GM19035 (cell line): ENCODE data around the gene COL4A2.

Source experiments
- ATAC-seq: cut with Tn5 transposase; IDR thresholded peaks from one replicate; pipeline ENCODE4 v1.9.1; 2021; ENCODE audit not compliant: unreplicated experiment

The COL4A2 gene

GRCh38 chr13:110306960-110307766 lies at the start of gene COL4A2, which contains the start of gene COL4A1:
Gene COL4A2, plus strand, starts transcription at chr13:110307284. Its CDS starts 620 bp downstream, at chr13:110307904.
Gene COL4A1, minus strand, starts transcription at chr13:110307157. Its CDS starts 130 bp downstream, at chr13:110307027.
- no peak for ATAC-seq

- no peak for ATAC-seq
These were observed 49.7 kb upstream of the COL4A2 start for GRCh38 chr13:110257408-110257807.

GRCh38 chr13:110258876-110259631 lies 48.0 kb upstream of the COL4A2 start:
- ATAC-seq, result no peak

- ATAC-seq, result no peak
These were observed 47.4 kb upstream of the COL4A2 start for GRCh38 chr13:110259651-110260050.

- no peak for ATAC-seq
These were observed 45.7 kb upstream of the COL4A2 start for GRCh38 chr13:110261166-110262081.

- no peak for ATAC-seq
These were observed 45.0 kb upstream of the COL4A2 start for GRCh38 chr13:110262082-110262436.

GRCh38 chr13:110262508-110263291 lies 44.4 kb upstream of the COL4A2 start:
- ATAC-seq, result no peak

- ATAC-seq, result no peak
These were observed 43.7 kb upstream of the COL4A2 start for GRCh38 chr13:110263404-110263803.

GRCh38 chr13:110263888-110264287 lies 43.2 kb upstream of the COL4A2 start:
- ATAC-seq, result no peak

- no peak for ATAC-seq
These were observed 42.3 kb upstream of the COL4A2 start for GRCh38 chr13:110264685-110265275.

- no peak for ATAC-seq
These were observed 41.8 kb upstream of the COL4A2 start for GRCh38 chr13:110265341-110265681.

- no peak for ATAC-seq
These were observed 41.2 kb upstream of the COL4A2 start for GRCh38 chr13:110265682-110266430.

- no peak for ATAC-seq
These were observed 40.7 kb upstream of the COL4A2 start for GRCh38 chr13:110266431-110266809.

GRCh38 chr13:110266983-110267382 lies 40.1 kb upstream of the COL4A2 start:
- ATAC-seq, result no peak

GRCh38 chr13:110268061-110268460 lies 39.0 kb upstream of the COL4A2 start:
- no peak for ATAC-seq

- ATAC-seq, result no peak
These were observed 38.4 kb upstream of the COL4A2 start for GRCh38 chr13:110268576-110269185.

GRCh38 chr13:110269509-110270185 lies 37.4 kb upstream of the COL4A2 start:
- ATAC-seq, result no peak

GRCh38 chr13:110270507-110270906 lies 36.6 kb upstream of the COL4A2 start:
- no peak for ATAC-seq
